Body of pancreas (tissue), 4 donors: ENCODE results near the gene RALB.

ENCODE experiments used
- CTCF ChIP-seq, 7 experiments: fragments of 450-650 bp in 4 of 7; fragments of 200-600 bp in 3 of 7; sonication (generic) in 3 of 7; IDR thresholded peaks; one replicate each; pipeline ENCODE4 v1.5.1; 2016 to 2019; ENCODE audit warnings: antibody characterized with exemption in 7 of 7
- POLR2A ChIP-seq, 3 donors: fragments of 450-650 bp; IDR thresholded peaks; one replicate each; pipeline ENCODE4 v1.6.1; 2016; ENCODE audit warnings: antibody characterized with exemption in 3 of 3, mild to moderate bottlenecking in 2 of 3

GRCh38 chr2:120272763-120273481 is 20.3 kb downstream of the RALB start:
- no peak for TF ChIP-seq CTCF (IDR thresholded peaks at IDR 0.05)
- TF ChIP-seq POLR2A (IDR thresholded peaks at IDR 0.05): no peak
